K562 (cell line): ENCODE measurements around the gene ING1. TPM values are rescaled to one million over a fixed set of nuclear protein-coding genes. Genes with fewer than 3 reads are reported as not detected.

Experiments
- ATAC-seq: fragments of 200-7000 bp; cut with Tn5 transposase; 3 replicates; pipeline ENCODE4 v1.9.1; 2020; ENCODE audit warnings: moderate library complexity
- BruUV-seq: library from RNA; stranded (reverse); fragments of 400-500 nt; replicated peaks from 2 replicates; lab custom pipeline; 2021; lab: Mats Ljungman, UMichigan
- CTCF ChIA-PET: fragments of 300-600 bp; formaldehyde crosslinking; extraction: SDS; loops from one replicate; lab custom pipeline; 2021; ENCODE audit warnings: low intra/inter-chr PET ratio; lab: Yijun Ruan, JAX
- POLR2A ChIA-PET: fragments of 300-600, 350-650 bp; sonication (Branson Sonifier 250); formaldehyde crosslinking; extraction: SDS; loops from one replicate; lab custom pipeline; 2021; ENCODE audit warnings: antibody characterized with exemption, inconsistent platforms; lab: Yijun Ruan, JAX
- DNase-seq, 4 experiments: peaks; one replicate each; pipeline versions ENCODE4 v3.0.0 to v3.0.0-alpha.2; 2011 to 2018; ENCODE audit warnings: low spot score in 3 of 4, mixed read lengths in 3 of 4; ENCODE audit errors: extremely low read depth in 1 of 4
- FAIRE-seq: peaks from 2 replicates; lab custom pipeline; 2011; peaks lifted over from hg19 to GRCh38; lab: Jason Lieb, UNC
- H2AFZ ChIP-seq: 2 replicates; pipeline ENCODE4 v1.6.0; 2011; ENCODE audit warnings: low read depth, low read length, control low read depth, inconsistent platforms
- H3K27ac ChIP-seq: fragments of 200-600 bp; 3 replicates; pipeline ENCODE4 v1.8.0; 2011; ENCODE audit warnings: low read depth, mild to moderate bottlenecking, control low read depth, inconsistent platforms, low read length, moderate library complexity, mixed read lengths; ENCODE audit errors: extremely low read depth
- H3K27me3 ChIP-seq, 2 experiments: fragments of 300-600 bp in 1 of 2; 2 replicates in 1 of 2; 3 replicates in 1 of 2; pipeline versions ENCODE4 v1.6.0 to v1.8.0; 2011; ENCODE audit warnings: inconsistent platforms in 2 of 2, low read length in 2 of 2, mild to moderate bottlenecking in 1 of 2, mixed read lengths in 1 of 2, moderate library complexity in 1 of 2; ENCODE audit not compliant: control insufficient read depth in 2 of 2, insufficient read depth in 2 of 2
- H3K36me3 ChIP-seq: fragments of 300-600 bp; 3 replicates; pipeline ENCODE4 v1.8.0; 2011; ENCODE audit warnings: mild to moderate bottlenecking, low read length, inconsistent platforms; ENCODE audit not compliant: control insufficient read depth, insufficient read depth
- H3K4me1 ChIP-seq, 2 experiments: fragments of 200-600 bp in 1 of 2; replicated peaks in 1 of 2; 2 replicates in 1 of 2; 3 replicates in 1 of 2; pipeline versions ENCODE4 v1.5.1 to v1.8.0; 2011; ENCODE audit warnings: inconsistent platforms in 2 of 2, low read length in 2 of 2, mild to moderate bottlenecking in 1 of 2, mixed read lengths in 1 of 2, moderate library complexity in 1 of 2; ENCODE audit not compliant: control insufficient read depth in 2 of 2, insufficient read depth in 2 of 2
- H3K4me2 ChIP-seq: 2 replicates; pipeline ENCODE4 v1.6.1; 2011; ENCODE audit warnings: low read length, control low read depth, inconsistent platforms, mixed read lengths; ENCODE audit not compliant: insufficient read depth
- H3K4me3 ChIP-seq: fragments of 200-600 bp; sonication (generic), shearing (Covaris generic); 2 replicates; pipeline ENCODE4 v1.5.1; 2016; ENCODE audit warnings: control low read depth, inconsistent platforms
- H3K79me2 ChIP-seq: fragments of 200-600 bp; 3 replicates; pipeline ENCODE4 v1.8.0; 2011; ENCODE audit warnings: low read length, inconsistent platforms; ENCODE audit not compliant: control insufficient read depth, insufficient read depth
- H3K9ac ChIP-seq, 2 experiments: 2 replicates each; pipeline versions ENCODE4 v1.6.0 to v1.6.1; 2011; ENCODE audit warnings: low read depth in 2 of 2, low read length in 2 of 2, control low read depth in 1 of 2, inconsistent platforms in 1 of 2, mild to moderate bottlenecking in 1 of 2, mixed read lengths in 1 of 2; ENCODE audit not compliant: insufficient read depth in 1 of 2
- H3K9me1 ChIP-seq: one replicate; pipeline ENCODE4 v1.6.0; 2011; ENCODE audit warnings: inconsistent platforms, mild to moderate bottlenecking, low read length, moderate library complexity; ENCODE audit not compliant: control insufficient read depth, insufficient read depth
- H3K9me3 ChIP-seq: replicated peaks from 2 replicates; pipeline ENCODE4 v1.5.1; 2011; ENCODE audit warnings: low read depth, low read length, inconsistent platforms; ENCODE audit not compliant: control insufficient read depth, insufficient read depth
- H4K20me1 ChIP-seq: replicated peaks from 2 replicates; pipeline ENCODE4 v1.6.1; 2011; ENCODE audit warnings: low read length, inconsistent platforms, mixed read lengths; ENCODE audit not compliant: control insufficient read depth, insufficient read depth
- DMBX1 ChIP-seq: fragments of 250-450 bp; sonication (Bioruptor Pico); IDR thresholded peaks from 2 replicates; pipeline ENCODE4 v1.8.0; 2022; ENCODE audit warnings: inconsistent platforms, mild to moderate bottlenecking, moderate library complexity, borderline replicate concordance
- GTF2F1 ChIP-seq: IDR thresholded peaks from 2 replicates; pipeline ENCODE4 v1.6.1; 2011; ENCODE audit warnings: low read depth, low read length, improper control_type of control experiment
- ILK ChIP-seq: fragments of 450-650 bp; IDR thresholded peaks from 2 replicates; pipeline ENCODE4 v1.6.1; 2016; ENCODE audit warnings: missing genetic modification characterization, low read depth, mild to moderate bottlenecking, missing compliant biosample characterization, moderate library complexity, borderline replicate concordance
- KAT7 ChIP-seq: sonication (generic); formaldehyde crosslinking; IDR thresholded peaks from 2 replicates; pipeline ENCODE4 v1.8.0; 2022; ENCODE audit warnings: missing genetic modification reagents, mild to moderate bottlenecking, borderline replicate concordance
- MCM2 ChIP-seq: fragments of 450-650 bp; IDR thresholded peaks from 2 replicates; pipeline ENCODE4 v1.6.1; 2017; ENCODE audit warnings: low read depth, mild to moderate bottlenecking
- NBN ChIP-seq: fragments of 450-650 bp; IDR thresholded peaks from 2 replicates; pipeline ENCODE4 v1.6.1; 2016; ENCODE audit warnings: low read depth, mild to moderate bottlenecking
- PML ChIP-seq: IDR thresholded peaks from 2 replicates; pipeline ENCODE4 v1.6.1; 2012; ENCODE audit warnings: low read length, inconsistent platforms
- POLR3A ChIP-seq: IDR thresholded peaks from 2 replicates; pipeline ENCODE4 v1.6.1; 2011; ENCODE audit warnings: borderline replicate concordance, mild to moderate bottlenecking, moderate library complexity; ENCODE audit not compliant: insufficient read length, insufficient read depth; ENCODE audit errors: extremely low read depth
- ZNF146 ChIP-seq: IDR thresholded peaks from one replicate; pipeline ENCODE4 v1.6.1; 2018; ENCODE audit warnings: missing compliant biosample characterization; ENCODE audit not compliant: unreplicated experiment
- WGBS: fragments of 100-300 bp; shearing (Covaris generic); methylation state at CpG from one replicate; pipeline ENCODE4 v1.1.6; 2016; ENCODE audit warnings: low coverage, mixed read lengths; ENCODE audit not compliant: insufficient coverage; ENCODE audit errors: missing lambda C conversion rate; 5-methylcytosine and 5-hydroxymethylcytosine counted together
- in situ Hi-C: fragments of 300-500 bp; cut with MboI; formaldehyde crosslinking; loops from 4 replicates; pipeline ENCODE4 v1.15.0; 2018; ENCODE audit warnings: inconsistent platforms, mixed read lengths
- intact Hi-C: fragments of 100-400 bp; cut with micrococcal nuclease; formaldehyde crosslinking; loops from 2 replicates; pipeline ENCODE4 v1.14.2; 2022
- polyA plus RNA-seq, 8 experiments: library from polyadenylated mRNA; depleted of rRNA in 4 of 8; stranded (reverse) in 5 of 8; unstranded in 3 of 8; fragments of >200 nt; fragmentation: Nextera tagmentation in 2 of 8; fragmentation: Illumina TruSeq in 1 of 8; extraction: Ambion mirVana in 2 of 8; extraction: Trizol in 1 of 8; gene quantifications; 2 replicates each; pipeline versions ENCODE4 v1.2.1 to v1.2.3, GENCODE V29; 2011 to 2014; ENCODE audit warnings: inconsistent platforms in 1 of 8, missing spikeins in 1 of 8
- total RNA-seq, 7 experiments: library from RNA; depleted of rRNA in 6 of 7; stranded (reverse); fragments of >200 nt in 6 of 7; fragmentation: Illumina TruSeq in 2 of 7; extraction: Trizol in 2 of 7; gene quantifications; 2 replicates each; pipeline versions ENCODE4 v1.2.1 to v1.2.3, GENCODE V29; 2011 to 2021; ENCODE audit warnings: low replicate concordance in 1 of 7
- TF ChIP-seq, protein P1 (sequence below): fragments of 450-650 bp; IDR thresholded peaks from 2 replicates; pipeline ENCODE4 v1.7.1; 2018; ENCODE audit warnings: mild to moderate bottlenecking, low read depth; ENCODE audit not compliant: partially characterized antibody
- TF ChIP-seq, protein P2 (sequence below): fragments of 250-450 bp; sonication (Bioruptor Pico); IDR thresholded peaks from 2 replicates; pipeline ENCODE4 v1.9.0; 2021; ENCODE audit warnings: mild to moderate bottlenecking
- TF ChIP-seq, protein P3 (sequence below): fragments of 200-800 bp; sonication (Bioruptor generic); IDR thresholded peaks from 2 replicates; pipeline ENCODE4 v1.6.1; 2017; ENCODE audit warnings: missing genetic modification characterization, missing compliant biosample characterization

ING1 gene
- total and polyA plus RNA-seq, 9 of the 15 experiments (the other 6 are each of a cell fraction or from before 2014, with no cell fraction given): 1.0 to 20.1 (median 8.2) TPM

DNA sequence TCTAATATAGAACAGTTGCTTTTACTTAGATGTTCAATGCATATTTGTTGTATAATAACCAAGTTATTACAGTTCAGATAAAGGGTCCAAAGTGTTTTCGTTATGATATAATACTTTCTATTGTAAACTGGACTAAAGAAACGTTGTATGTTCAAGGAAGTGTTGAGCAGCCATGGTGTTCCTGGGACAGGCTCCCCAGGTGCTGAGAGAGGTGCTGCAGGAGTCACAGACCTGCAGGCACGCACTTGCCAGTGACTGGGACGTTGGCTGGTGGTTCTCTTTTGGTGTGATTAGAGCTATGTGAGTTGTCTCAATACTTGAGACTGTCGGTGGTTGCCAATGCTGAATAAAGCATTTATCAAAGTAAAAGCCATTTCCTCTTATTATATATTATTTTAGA, 9.5 kb downstream of the ING1 start:
- H3K79me2 ChIP-seq: peaks cover 22% of the 10 kb centered on the region

DNA sequence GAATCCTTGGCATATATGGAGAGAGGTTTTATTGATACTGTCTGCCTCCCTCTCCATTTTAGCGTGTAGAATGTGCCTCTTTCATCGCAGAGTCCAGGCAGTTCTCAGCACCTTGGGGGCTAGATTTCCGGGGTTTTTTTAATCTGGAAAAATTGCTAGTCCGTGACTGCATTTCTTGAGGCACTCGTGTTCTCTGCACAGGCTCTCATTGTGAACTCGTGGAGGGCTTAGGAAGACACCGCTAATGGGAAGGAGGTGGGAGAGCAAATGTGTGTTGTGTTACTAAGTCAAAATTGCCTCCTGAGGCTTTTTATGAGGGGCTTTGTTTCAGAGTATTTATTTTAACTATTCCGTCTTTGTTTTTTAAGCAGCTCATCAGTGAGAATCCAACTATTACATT, 10.1 kb downstream of the ING1 start:
- intact Hi-C loops (no loop called here), in situ Hi-C loops (no loop called here)
- H3K36me3 ChIP-seq: peaks cover 22% of the 10 kb centered on the region; the same call in 2 of the 3 replicates
- no peaks in the 10 kb centered on the region for H3K9me3 ChIP-seq
- H3K9me1 ChIP-seq: no peaks in the 10 kb centered on the region
- no peaks in the 10 kb centered on the region for H3K27me3 ChIP-seq
- ChIA-PET CTCF (interaction anchor here (0.8 kb wide), 1 partner anchor 1453 kb away, joined by 4 read pairs; no protein-coding TSS in a partner anchor), POLR2A (interaction anchor here (1.5 kb wide), 1 partner anchor 8 kb away, joined by 5 read pairs; no protein-coding TSS in a partner anchor)
- H2AFZ ChIP-seq: no peak overlapping the region
- DNase-seq: no peak
- no TSS peak for BruUV-seq
- no peak overlapping the region for H3K4me3 ChIP-seq
- WGBS: 46% methylated on average over 8 of the region's 8 CpGs
- no peak overlapping the region for H3K9ac ChIP-seq
- H3K4me1 ChIP-seq: peaks cover 0 to 9% of the 10 kb centered on the region in 2 experiments; a peak in 2 of 5 replicates
- no peaks in the 10 kb centered on the region for H4K20me1 ChIP-seq
- H3K27ac ChIP-seq: no peak overlapping the region
- H3K79me2 ChIP-seq: peaks cover 16% of the 10 kb centered on the region
- ATAC-seq: no peak
- no peak for FAIRE-seq
- H3K4me2 ChIP-seq: no peak overlapping the region
- no peak for TF ChIP-seq ZNF146 (CRISPR knock-in tag)
- no peak for TF ChIP-seq MCM2
- no peak for TF ChIP-seq KAT7 (CRISPR knock-in tag)
- no peak for TF ChIP-seq ILK
- TF ChIP-seq, protein P1, sequence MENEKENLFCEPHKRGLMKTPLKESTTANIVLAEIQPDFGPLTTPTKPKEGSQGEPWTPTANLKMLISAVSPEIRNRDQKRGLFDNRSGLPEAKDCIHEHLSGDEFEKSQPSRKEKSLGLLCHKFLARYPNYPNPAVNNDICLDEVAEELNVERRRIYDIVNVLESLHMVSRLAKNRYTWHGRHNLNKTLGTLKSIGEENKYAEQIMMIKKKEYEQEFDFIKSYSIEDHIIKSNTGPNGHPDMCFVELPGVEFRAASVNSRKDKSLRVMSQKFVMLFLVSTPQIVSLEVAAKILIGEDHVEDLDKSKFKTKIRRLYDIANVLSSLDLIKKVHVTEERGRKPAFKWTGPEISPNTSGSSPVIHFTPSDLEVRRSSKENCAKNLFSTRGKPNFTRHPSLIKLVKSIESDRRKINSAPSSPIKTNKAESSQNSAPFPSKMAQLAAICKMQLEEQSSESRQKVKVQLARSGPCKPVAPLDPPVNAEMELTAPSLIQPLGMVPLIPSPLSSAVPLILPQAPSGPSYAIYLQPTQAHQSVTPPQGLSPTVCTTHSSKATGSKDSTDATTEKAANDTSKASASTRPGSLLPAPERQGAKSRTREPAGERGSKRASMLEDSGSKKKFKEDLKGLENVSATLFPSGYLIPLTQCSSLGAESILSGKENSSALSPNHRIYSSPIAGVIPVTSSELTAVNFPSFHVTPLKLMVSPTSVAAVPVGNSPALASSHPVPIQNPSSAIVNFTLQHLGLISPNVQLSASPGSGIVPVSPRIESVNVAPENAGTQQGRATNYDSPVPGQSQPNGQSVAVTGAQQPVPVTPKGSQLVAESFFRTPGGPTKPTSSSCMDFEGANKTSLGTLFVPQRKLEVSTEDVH: no peak
- TF ChIP-seq, protein P2, sequence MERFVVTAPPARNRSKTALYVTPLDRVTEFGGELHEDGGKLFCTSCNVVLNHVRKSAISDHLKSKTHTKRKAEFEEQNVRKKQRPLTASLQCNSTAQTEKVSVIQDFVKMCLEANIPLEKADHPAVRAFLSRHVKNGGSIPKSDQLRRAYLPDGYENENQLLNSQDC (CRISPR knock-in tag): no peak
- TF ChIP-seq, protein P3, sequence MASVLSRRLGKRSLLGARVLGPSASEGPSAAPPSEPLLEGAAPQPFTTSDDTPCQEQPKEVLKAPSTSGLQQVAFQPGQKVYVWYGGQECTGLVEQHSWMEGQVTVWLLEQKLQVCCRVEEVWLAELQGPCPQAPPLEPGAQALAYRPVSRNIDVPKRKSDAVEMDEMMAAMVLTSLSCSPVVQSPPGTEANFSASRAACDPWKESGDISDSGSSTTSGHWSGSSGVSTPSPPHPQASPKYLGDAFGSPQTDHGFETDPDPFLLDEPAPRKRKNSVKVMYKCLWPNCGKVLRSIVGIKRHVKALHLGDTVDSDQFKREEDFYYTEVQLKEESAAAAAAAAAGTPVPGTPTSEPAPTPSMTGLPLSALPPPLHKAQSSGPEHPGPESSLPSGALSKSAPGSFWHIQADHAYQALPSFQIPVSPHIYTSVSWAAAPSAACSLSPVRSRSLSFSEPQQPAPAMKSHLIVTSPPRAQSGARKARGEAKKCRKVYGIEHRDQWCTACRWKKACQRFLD (CRISPR knock-in tag): no peak
- TF ChIP-seq POLR3A: no peak
- TF ChIP-seq NBN: no peak
- no peak for TF ChIP-seq GTF2F1

More for the DNA sequence above, 9.5 kb downstream of the ING1 start:
- ChIA-PET CTCF (interaction anchor here (0.8 kb wide), 1 partner anchor 1454 kb away, joined by 4 read pairs; no protein-coding TSS in a partner anchor), POLR2A (no interaction called here)
- Histone ChIP-seq H3K27me3 (no peaks in the 10 kb centered on the region), H3K9ac (no peak overlapping the region), H3K4me1 (peaks cover 0 to 9% of the 10 kb centered on the region in 2 experiments; a peak in 2 of 5 replicates), H3K4me2 (no peak overlapping the region), H3K27ac (no peak overlapping the region), H2AFZ (no peak overlapping the region), H3K4me3 (no peak overlapping the region), H4K20me1 (no peaks in the 10 kb centered on the region), H3K9me1 (no peaks in the 10 kb centered on the region), H3K36me3 (peaks cover 22% of the 10 kb centered on the region; the same call in 2 of the 3 replicates), H3K9me3 (no peaks in the 10 kb centered on the region)
- intact Hi-C loops (no loop called here), in situ Hi-C loops (no loop called here)
- no TSS peak for BruUV-seq
- 67% methylated on average over 5 of the region's 5 CpGs for WGBS
- ATAC-seq: no peak
- DNase-seq: no peak
- no peak for FAIRE-seq
- TF ChIP-seq DMBX1 (CRISPR knock-in tag) (no peak), PML (no peak)
